Measurements from ENCODE around the gene BTAF1. TPM values are rescaled to one million over a fixed set of nuclear protein-coding genes. Genes with fewer than 3 reads are reported as not detected.

Gene BTAF1
- total RNA-seq, result 10 to 100 TPM; 25.1 to 81.7 (median 36.2) TPM

GRCh38 chr10:91923371-91924211, at the start of gene BTAF1:
Gene BTAF1 (plus strand): TSS chr10:91923770. CDS start chr10:91924077, 307 bp downstream.
- Histone ChIP-seq H3K4me1 (peaks cover 5 to 41% (median 8%) of the 10 kb centered on the region in 3 donors), H3K36me3 (no peaks in the 10 kb centered on the region), H3K27me3 (peaks cover 9% of the 10 kb centered on the region), H3K27ac (peak within 1 kb of the TSS; percentile 94 to 99 (median 96)), H3K4me3 (peak within 1 kb of the TSS; percentile 89 to 94), H3K9me3 (no peaks in the 10 kb centered on the region)
- TF ChIP-seq EP300 (IDR thresholded peaks at IDR 0.05) (no peak), POLR2AphosphoS5 (IDR thresholded peaks at IDR 0.05) (peak; percentile 97), POLR2A (IDR thresholded peaks at IDR 0.05) (peak; percentile 89 to 91)
- TF ChIP-seq, protein P1, sequence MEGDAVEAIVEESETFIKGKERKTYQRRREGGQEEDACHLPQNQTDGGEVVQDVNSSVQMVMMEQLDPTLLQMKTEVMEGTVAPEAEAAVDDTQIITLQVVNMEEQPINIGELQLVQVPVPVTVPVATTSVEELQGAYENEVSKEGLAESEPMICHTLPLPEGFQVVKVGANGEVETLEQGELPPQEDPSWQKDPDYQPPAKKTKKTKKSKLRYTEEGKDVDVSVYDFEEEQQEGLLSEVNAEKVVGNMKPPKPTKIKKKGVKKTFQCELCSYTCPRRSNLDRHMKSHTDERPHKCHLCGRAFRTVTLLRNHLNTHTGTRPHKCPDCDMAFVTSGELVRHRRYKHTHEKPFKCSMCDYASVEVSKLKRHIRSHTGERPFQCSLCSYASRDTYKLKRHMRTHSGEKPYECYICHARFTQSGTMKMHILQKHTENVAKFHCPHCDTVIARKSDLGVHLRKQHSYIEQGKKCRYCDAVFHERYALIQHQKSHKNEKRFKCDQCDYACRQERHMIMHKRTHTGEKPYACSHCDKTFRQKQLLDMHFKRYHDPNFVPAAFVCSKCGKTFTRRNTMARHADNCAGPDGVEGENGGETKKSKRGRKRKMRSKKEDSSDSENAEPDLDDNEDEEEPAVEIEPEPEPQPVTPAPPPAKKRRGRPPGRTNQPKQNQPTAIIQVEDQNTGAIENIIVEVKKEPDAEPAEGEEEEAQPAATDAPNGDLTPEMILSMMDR (IDR thresholded peaks at IDR 0.05), result no peak
- 0% methylated on average over 8 to 10 of the region's 65 CpGs for WGBS, 2 donors (ENCODE audit: low coverage in 1 of 2)
- peak; percentile 98 for ATAC-seq

- H3K4me3 ChIP-seq, result no peak overlapping the region
- ATAC-seq, result no peak
- no peak overlapping the region for H3K27ac ChIP-seq
- H3K9me3 ChIP-seq, result no peaks in the 10 kb centered on the region
- no peaks in the 10 kb centered on the region for H3K27me3 ChIP-seq
- TF ChIP-seq, protein P1 (IDR thresholded peaks at IDR 0.05), result no peak
- TF ChIP-seq POLR2A (IDR thresholded peaks at IDR 0.05) (no peak), POLR2AphosphoS5 (IDR thresholded peaks at IDR 0.05) (no peak), EP300 (IDR thresholded peaks at IDR 0.05) (no peak)
- no peaks in the 10 kb centered on the region for H3K4me1 ChIP-seq
- 60 to 100% methylated on average over 1 to 2 of the region's 2 CpGs for WGBS, 2 donors (ENCODE audit: low coverage in 1 of 2)
- no peaks in the 10 kb centered on the region for H3K36me3 ChIP-seq
Observed at GRCh38 chr10:91875156-91875555, 48.4 kb upstream of the BTAF1 start.

GRCh38 chr10:91875779-91876178, 47.8 kb upstream of the BTAF1 start:
- TF ChIP-seq POLR2A (IDR thresholded peaks at IDR 0.05), result no peak
- TF ChIP-seq, protein P1 (IDR thresholded peaks at IDR 0.05), result no peak
- no peak for TF ChIP-seq EP300 (IDR thresholded peaks at IDR 0.05)
- no peak for TF ChIP-seq POLR2AphosphoS5 (IDR thresholded peaks at IDR 0.05)
- Histone ChIP-seq H3K9me3 (no peaks in the 10 kb centered on the region), H3K36me3 (no peaks in the 10 kb centered on the region), H3K4me3 (no peak overlapping the region), H3K27me3 (no peaks in the 10 kb centered on the region), H3K4me1 (no peaks in the 10 kb centered on the region), H3K27ac (no peak overlapping the region)
- ATAC-seq, result no peak
- 67 to 78% methylated on average over 1 of the region's 1 CpG for WGBS, 2 donors (ENCODE audit: low coverage in 1 of 2)

DNA sequence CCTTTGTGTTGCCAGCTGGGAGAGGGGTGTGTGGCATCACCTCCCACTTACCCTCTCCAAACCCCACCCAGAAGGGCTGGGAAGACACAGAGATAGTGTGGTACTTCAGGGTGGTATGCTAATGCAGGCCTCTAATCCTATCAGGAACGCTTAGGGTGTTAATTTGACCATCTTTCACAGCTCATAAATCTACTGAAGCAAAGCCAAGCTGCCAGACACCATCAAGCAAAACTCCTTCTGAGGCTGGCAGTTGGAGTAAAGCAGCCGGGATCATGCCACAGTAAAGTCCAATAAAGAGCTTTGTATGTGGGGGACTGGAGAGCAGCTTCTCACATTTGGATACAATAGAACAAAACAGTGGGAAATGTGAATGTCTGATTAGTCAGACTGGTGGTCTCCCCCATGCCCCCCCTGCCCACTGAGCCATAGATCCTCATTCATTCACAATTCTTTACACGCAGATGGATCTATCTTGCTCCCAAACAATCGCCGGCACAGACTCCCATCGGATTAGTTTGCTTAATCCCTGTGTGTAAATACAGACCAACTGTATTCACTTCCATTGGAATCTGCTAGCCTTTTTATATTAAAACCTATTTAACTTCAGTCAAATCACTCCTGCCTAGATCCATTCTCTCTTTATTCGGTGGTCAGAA, 43.9 kb upstream of the BTAF1 start:
- no peaks in the 10 kb centered on the region for H3K36me3 ChIP-seq
- H3K27me3 ChIP-seq, result no peaks in the 10 kb centered on the region
- H3K9me3 ChIP-seq, result no peaks in the 10 kb centered on the region
- TF ChIP-seq, protein P1 (IDR thresholded peaks at IDR 0.05), result no peak
- no peak for TF ChIP-seq POLR2AphosphoS5 (IDR thresholded peaks at IDR 0.05)
- no peak for TF ChIP-seq POLR2A (IDR thresholded peaks at IDR 0.05)
- no peak for TF ChIP-seq EP300 (IDR thresholded peaks at IDR 0.05)
- WGBS, 2 donors (ENCODE audit: low coverage in 1 of 2), result 25 to 39% methylated on average over 6 to 7 of the region's 7 CpGs
- H3K27ac ChIP-seq, result no peak overlapping the region
- H3K4me1 ChIP-seq, result peaks cover 0 to 16% (median 7%) of the 10 kb centered on the region in 3 donors
- no peak overlapping the region for H3K4me3 ChIP-seq
- no peak for ATAC-seq
